ENCODE measurements around the gene MYL11.
"Not testable (repeated sequence)": the region's sequence is repeated elsewhere in the genome, so short reads cannot be mapped to it uniquely, and the experiment has no call there.

Gene MYL11

GRCh38 chr16:30374538-30374937 lies at the start of gene MYL11:
Gene MYL11, plus strand, starts transcription at chr16:30374802. Its CDS starts 56 bp downstream, at chr16:30374858.
- H3K4me3 ChIP-seq (ENCODE audit: low read length): no peak within 1 kb of the TSS
- no peak for TF ChIP-seq ZNF274 (IDR thresholded peaks at IDR 0.05; ENCODE audit: low read depth, low read length)

GRCh38 chr16:30334473-30334989 lies 40.1 kb upstream of the MYL11 start:
- peak overlapping the region; percentile 62; the same call in 1 of the 2 replicates for H3K4me3 ChIP-seq (ENCODE audit: low read length)

GRCh38 chr16:30335028-30335597 lies 39.5 kb upstream of the MYL11 start:
- H3K4me3 ChIP-seq (ENCODE audit: low read length): peak overlapping the region; percentile 62; the same call in 1 of the 2 replicates

DNA sequence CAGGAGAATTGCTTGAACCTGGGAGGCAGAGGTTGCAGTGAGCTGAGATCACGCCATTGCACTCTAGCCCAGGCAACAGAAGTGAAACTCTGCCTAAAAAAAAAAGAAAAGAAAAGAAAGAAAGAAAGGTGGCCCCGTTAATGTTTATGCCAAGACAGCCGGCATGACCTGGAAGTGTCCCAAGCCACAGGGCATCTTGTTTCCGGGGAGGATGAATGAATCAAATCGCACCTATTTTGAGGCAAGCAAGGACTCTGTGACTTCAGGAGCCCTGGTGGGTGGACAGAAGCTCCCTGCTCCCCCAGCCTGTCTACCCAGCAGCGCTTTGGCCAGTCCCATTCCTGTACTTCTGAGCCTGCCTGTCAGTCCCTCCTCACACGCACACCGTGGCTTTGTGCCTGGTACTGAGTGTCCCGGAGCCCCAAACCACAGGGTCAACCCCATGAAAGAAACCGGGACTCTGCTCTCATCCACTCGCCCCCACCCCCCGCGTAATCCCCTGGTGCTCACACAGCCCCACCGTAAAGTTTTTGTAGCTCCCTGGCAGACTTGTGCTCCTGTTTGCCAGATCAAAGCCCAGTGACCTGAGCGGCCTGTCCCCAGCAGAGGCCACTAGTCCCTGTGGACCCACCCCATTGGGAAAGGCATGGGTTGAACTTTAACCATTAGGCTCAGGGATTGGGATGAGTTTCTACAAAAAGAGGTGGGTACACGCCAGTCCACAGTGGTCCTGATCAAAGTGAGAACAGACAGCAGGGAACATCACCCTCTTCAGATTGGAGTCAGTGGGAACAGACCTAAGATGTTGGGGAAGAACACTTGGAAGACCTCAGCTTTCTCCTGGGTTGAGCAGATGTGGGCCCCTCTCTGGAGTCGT lies 38.8 kb upstream of the MYL11 start:
- TF ChIP-seq ZNF274 (IDR thresholded peaks at IDR 0.05; ENCODE audit: low read depth, low read length): no peak
- H3K4me3 ChIP-seq (ENCODE audit: low read length): peak overlapping the region; percentile 62; the same call in 1 of the 2 replicates

GRCh38 chr16:30337964-30338357 lies 36.6 kb upstream of the MYL11 start:
- H3K4me3 ChIP-seq (ENCODE audit: low read length): not testable (repeated sequence)

DNA sequence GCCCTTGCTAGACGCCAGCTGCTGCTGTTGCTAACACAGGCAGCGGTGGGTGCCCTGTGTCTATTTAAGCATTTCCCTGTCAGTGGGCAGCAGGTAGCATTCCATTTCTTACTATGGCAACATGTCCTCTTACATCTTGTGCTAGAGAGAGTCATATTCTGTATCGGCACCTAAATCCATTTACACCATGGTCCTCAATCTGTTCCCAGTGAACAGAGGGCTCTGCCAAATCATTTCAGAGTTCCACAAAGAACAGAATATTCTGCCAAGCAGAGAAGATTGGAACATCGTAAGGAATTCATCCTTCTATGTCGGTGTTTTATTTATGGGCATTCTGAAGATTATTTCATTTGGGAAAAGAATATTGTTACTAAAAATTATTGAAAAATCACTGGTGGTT lies 35.9 kb upstream of the MYL11 start:
- H3K4me3 ChIP-seq (ENCODE audit: low read length): not testable (repeated sequence)

GRCh38 chr16:30340621-30341020 lies 34.0 kb upstream of the MYL11 start:
- no peak overlapping the region for H3K4me3 ChIP-seq (ENCODE audit: low read length)
- no peak for TF ChIP-seq ZNF274 (IDR thresholded peaks at IDR 0.05; ENCODE audit: low read depth, low read length)

DNA sequence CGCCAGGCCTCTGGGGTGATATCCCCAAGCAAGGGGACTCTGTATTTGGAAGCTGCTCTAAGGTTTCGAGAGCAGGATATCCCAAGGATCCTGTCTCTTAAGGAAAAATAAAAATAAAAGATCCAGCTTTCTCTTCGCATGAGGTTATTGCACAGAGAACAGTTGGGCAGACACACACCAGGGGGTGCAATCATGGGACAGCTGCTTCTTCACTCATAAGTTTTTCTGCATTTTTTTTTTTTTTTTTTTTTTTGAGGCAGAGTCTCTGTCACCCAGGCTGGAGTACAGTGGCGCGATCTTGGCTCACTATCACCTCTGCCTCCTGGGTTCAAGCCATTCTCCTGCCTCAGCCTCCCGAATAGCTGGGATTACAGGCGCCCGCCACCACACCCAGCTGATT lies 32.6 kb upstream of the MYL11 start:
- H3K4me3 ChIP-seq (ENCODE audit: low read length): not testable (repeated sequence)

GRCh38 chr16:30342751-30343490 lies 31.7 kb upstream of the MYL11 start:
- H3K4me3 ChIP-seq (ENCODE audit: low read length): no peak overlapping the region

DNA sequence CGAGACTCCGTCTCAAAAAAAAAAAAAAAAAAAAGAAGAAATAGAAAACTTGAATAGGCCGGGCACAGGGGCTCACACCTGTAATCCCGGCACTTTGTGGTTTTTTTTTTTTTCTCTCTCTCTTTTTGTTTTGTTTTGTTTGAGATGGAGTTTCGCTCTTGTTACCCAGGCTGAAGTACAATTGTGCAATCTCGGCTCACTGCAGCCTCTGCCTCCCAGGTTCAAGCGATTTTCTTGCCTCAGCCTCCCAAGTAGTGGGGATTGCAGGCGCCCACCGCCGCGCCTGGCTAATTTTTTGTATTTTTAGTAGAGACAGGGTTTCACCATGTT lies 31.1 kb upstream of the MYL11 start:
- not testable (repeated sequence) for H3K4me3 ChIP-seq (ENCODE audit: low read length)

More at GRCh38 chr16:30342751-30343490, 31.7 kb upstream of the MYL11 start:
- no peak for TF ChIP-seq ZNF274 (IDR thresholded peaks at IDR 0.05; ENCODE audit: low read depth, low read length)

DNA sequence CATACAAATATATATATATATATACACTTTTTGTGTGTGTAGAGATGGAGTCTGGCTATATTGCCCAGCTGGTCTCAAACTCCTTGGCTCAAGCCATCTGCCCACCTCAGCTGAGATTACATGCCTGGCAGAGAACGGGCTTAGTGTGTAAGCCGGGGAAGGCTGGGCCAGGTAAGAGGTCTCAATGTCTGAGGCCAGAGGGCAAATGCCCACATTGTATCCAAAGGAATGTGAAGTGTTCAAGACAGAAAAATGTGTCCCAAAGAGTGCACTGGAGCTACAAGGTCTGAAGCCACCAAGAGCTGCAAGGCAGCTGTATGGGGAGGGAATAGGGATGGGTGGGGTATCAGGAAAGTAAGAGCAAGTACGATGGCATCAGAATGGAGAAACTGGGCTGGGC lies 28.3 kb upstream of the MYL11 start:
- no peak for TF ChIP-seq ZNF274 (IDR thresholded peaks at IDR 0.05; ENCODE audit: low read depth, low read length)

DNA sequence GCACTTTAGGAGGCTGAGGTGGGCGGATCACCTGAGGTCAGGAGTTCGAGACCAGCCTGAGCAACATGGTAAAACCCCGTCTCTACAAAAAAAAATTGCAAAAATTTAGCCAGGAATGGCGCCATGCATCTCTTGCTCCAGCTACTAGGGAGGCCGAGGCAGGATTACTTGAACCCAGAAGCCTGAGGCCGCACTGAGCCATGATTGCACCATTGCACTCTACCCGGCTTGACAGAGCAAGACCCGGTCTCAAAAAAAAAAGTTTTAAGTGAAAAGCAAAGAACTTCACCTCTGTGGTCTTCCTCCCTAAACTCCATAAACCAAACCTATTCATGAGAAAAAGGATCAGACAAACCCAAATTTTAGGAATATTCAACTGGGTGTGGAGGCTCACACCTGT lies 26.5 kb upstream of the MYL11 start:
- no peak overlapping the region for H3K4me3 ChIP-seq (ENCODE audit: low read length)
- TF ChIP-seq ZNF274 (IDR thresholded peaks at IDR 0.05; ENCODE audit: low read depth, low read length): no peak

More for the DNA sequence above, 28.3 kb upstream of the MYL11 start:
- no peak overlapping the region for H3K4me3 ChIP-seq (ENCODE audit: low read length)

GRCh38 chr16:30348929-30349328 lies 25.7 kb upstream of the MYL11 start:
- TF ChIP-seq ZNF274 (IDR thresholded peaks at IDR 0.05; ENCODE audit: low read depth, low read length): no peak
- no peak overlapping the region for H3K4me3 ChIP-seq (ENCODE audit: low read length)

GRCh38 chr16:30349675-30350074 lies 24.9 kb upstream of the MYL11 start:
- peak overlapping the region; percentile 16; the same call in 1 of the 2 replicates for H3K4me3 ChIP-seq (ENCODE audit: low read length)
- no peak for TF ChIP-seq ZNF274 (IDR thresholded peaks at IDR 0.05; ENCODE audit: low read depth, low read length)
